Measurements from ENCODE around the gene FLT1.

Gene FLT1

GRCh38 chr13:28424541-28424940 lies 70.4 kb downstream of the FLT1 start:
- no peak for DNase-seq

DNA sequence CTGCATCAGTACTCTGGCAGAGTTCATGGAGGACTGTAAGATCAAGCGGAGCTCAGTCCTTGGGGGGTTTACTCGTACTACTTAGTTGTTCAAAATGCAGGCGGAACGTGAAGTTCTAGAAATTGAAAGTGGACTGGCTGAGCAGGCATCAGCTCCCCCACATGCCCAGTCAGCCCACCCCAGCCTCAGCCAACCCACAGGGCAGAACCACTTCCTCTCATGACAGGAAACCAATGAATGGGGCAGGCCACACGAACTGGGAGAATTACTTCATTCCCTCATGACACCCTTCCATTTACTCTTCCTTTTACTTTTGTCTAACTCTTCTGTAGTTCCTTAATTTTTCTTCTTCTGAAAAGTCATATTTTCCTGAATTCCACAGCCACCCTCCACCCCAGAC lies 71.9 kb downstream of the FLT1 start:
- no peak for DNase-seq

- no peak for DNase-seq
These were observed 73.1 kb downstream of the FLT1 start for GRCh38 chr13:28421676-28422410.

DNA sequence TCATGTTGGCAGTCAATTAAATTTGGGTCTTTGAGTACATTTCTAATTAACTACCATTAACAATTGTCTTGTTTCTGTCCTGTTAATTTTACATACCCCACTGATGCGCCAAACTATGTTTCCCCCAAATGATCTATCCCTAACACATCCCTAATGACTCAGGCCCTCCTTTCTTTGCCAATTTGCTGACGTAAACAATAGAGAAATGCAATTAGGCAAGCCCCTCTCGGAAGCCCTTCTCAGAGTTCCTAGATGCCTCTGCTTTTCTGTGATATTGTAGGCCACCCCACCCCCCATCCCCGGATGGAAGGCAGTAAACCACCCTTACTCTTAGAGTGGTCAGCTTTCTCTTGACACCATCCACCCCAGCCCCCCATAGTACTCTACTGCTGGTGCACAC lies 74.2 kb downstream of the FLT1 start:
- no peak for DNase-seq

DNA sequence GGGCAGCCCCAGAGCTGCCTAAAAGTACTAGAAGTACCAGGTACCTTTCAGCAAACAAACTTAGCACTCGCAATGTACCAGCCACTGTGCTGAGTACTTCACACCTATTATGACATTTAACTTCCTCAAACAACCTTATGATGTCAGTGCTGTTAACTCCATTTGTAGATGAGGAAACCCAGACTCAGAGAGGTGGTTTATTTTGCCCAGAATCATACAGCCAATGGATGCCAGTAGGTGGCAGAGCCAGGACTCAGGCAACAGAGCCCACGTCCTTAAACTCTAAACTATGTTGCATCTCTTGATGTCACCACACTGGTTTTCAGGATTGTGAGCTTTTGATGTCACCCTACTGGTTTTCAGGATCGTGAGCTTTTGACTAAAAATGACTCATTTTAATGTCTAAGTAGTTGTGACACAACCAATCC lies 78.9 kb downstream of the FLT1 start:
- no peak for DNase-seq

GRCh38 chr13:28413999-28414398 lies 80.9 kb downstream of the FLT1 start:
- DNase-seq = no peak

DNA sequence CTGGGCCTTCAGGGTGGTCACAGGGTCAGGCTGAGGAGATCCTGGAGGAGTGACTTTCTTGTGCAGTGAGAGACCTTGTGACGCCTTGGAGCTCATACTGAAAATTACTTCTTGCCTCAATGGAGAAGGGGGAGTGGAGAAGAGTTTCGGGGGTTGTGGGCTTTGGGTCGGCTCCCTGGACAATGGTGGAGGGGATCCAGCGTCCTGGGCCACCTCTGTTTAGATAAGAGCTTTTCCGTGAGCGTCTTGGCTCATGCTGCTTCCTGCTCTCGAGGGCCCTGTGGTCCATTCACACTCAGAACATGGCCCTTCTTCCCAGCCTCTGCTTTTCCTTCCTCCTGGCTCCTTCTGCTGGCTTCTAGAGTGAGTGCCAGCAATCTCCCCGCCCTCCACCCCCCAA lies 81.9 kb downstream of the FLT1 start:
- DNase-seq = no peak

DNA sequence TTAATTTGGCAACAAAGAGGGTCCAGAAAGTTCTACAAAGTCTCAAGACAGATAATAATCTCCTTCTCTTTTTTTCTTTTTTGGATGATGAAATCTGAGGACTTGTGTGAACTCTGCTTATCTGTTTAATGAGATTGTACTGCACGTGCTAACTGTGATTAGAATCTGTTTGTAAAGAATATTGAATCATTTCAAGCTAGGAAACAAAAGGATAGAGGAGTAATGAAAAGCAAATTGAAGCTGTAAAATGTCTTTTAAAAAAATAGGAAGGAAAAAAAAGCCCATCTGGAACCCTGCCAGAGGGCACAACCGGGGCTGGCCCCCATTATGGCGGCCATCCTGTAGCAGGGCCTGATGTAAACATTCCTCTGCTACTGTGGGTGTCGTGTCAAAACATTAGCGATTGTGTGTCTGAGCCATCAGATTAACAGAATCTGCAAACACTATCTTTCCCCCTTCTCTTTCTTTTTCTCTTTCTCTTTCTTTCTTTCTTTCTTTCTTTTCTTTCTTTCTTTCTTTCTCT lies 83.0 kb downstream of the FLT1 start:
- DNase-seq = no peak

DNA sequence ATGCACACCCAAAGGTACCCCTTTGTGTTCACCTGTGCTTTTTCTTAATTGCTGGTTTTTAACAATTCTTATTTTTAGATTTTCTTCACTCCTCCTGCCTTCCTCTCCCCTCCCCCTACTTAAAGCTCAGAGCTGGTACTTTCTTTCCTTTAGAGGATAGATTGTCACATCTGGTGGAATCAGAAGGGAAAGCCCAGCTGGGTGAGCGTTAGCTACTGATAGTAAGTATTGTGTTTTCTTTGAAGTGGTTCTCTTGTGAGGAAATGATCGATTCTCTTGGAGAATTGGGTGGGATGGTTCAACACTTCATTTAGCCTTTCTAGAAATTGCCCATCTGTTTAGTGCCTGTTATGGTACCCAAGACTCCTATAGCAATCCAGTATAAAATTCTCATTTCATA lies 84.8 kb downstream of the FLT1 start:
- no peak for DNase-seq

DNA sequence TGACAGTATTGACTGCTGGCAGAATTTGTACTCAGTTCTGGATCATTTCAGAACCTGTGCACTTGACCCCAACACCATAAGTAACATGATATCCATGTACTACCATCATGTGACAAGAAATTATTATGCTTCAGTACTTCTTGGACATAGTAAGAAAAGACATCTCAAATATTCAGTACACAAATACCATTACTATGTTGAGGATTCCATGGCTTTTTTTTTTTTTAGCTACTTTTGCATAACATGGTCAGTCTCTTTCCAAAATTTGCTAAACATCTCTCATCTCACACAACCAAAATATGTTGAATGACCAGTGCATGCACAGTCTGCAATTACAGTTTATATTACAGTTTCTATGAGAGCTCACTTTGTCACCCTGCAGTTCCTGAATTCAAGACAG lies 85.3 kb downstream of the FLT1 start:
- DNase-seq = no peak

- no peak for DNase-seq
These were observed 86.1 kb downstream of the FLT1 start for GRCh38 chr13:28408863-28409262.

DNA sequence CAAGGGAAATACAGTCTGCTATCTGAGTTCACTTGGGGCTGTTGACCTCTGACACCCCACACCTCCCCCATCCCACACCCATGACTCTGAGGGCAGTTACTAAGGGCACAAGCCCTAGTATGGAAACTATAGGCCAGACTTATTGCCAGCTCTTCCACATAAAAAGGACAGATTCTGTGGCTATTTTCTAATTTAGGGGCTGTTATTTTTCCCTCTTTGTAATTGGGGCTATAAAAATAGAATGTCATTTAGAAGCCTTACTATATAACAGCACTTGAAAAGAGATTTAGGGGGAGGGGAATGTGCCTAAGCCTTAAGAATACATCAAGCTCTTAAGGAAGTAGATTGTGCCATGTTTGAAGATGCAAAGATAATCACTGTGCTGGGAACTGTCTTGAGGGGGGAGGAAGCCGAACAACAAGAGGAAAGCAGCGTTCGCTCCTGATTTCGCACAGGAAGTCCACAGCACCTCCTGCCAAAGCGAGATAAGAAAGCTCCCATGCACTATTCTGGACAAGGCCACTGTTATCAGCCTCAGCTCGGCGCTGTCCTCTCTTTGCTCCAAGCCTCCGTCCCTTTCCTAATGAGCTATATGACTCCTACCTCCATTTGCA lies 86.6 kb downstream of the FLT1 start:
- no peak for DNase-seq

DNA sequence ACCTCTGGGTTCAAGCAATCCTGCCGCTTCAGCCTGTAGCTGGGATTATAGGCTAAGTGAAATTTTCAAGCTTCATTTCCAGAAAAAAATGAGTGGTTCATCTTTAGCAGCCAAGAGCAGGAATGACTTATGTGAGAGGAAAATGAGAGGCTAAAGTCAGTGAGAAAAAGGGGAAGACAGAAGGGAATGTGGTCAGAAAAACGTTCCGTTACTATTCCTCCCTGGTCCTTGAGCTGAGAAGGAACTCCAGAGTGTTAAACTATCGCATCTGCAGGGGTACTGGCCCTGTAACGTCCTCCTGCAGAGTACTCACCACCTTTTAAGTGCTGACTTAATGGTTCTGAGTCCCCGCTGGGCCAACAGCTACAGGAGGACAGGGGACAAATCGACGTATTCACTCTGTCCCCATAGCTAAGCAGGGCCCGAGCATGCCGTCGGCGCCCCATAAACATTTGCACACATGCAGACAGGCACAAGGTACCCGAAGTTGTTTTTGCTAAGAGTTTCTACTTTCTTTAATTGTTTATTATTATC lies 88.1 kb downstream of the FLT1 start:
- no peak for DNase-seq

GRCh38 chr13:28402057-28402381 lies 92.9 kb downstream of the FLT1 start:
- DNase-seq = no peak

GRCh38 chr13:28401303-28402056 lies 93.4 kb downstream of the FLT1 start:
- no peak for DNase-seq

- no peak for DNase-seq
These were observed 98.9 kb downstream of the FLT1 start for GRCh38 chr13:28396053-28396452.

DNA sequence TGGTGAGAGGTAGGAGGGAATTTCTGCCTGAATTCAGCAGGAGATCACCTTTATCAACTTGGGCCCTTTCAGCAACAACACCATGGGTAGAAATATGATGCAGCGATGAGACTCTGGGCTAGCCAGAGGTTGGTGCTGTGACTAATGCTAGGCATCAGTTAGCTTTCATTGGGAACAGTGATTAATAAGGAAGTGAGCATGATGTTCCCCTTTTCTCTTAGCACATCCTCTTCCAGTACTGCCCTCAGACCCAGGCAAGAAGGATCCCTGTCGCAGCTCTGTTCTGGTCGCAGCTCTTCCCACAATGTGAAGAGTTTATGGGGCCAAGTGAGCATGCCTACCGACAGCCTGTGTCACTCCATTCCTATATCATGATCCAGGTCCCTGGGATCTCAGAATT lies 100.5 kb downstream of the FLT1 start:
- DNase-seq = no peak

DNA sequence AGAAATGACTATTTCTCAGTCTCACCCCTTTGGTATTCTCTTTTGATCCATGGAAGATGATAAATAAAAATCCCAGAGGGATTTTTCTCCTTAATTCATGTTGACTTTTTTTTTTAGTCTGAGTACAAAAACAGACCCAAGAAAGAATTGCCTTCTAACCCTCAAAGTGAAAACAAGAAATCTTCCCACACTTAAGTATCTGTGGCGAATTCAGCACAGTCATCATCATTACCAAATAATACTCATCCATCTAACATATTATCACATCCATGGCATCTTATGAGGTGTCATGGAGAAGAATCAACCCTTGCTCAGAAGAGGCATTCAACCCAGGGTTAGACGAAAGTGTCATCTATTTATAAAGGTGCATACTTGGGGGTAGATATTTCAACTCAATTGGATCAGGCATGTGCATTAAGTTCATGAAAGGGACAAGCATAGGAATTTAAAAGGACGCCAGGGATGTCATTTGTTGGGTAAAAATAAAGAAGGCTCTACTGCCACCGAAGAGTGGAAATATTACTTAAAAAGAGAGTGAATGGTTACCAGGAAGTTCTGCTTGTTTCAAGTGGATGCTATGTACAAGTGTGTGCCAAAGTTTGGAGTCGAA lies 101.9 kb downstream of the FLT1 start:
- DNase-seq = no peak

DNA sequence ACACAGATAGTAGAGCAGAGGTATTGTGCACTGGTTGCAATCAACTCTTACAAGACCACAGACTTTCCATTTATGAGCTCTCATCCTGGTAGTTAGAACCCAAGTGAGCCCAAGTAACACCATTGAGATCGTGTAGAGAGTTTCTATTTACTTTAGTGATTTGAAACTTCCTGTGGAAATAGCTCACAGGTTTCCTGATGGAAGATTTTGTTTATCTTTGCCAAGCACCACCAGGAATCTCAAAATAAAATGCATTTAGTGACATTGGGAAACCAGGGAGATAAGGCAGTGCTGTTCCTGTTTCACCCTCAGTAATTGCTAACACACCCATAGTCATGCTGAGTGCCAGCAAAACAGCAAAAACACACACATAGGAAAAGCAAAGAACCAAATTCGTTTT lies 102.5 kb downstream of the FLT1 start:
- no peak for DNase-seq

DNA sequence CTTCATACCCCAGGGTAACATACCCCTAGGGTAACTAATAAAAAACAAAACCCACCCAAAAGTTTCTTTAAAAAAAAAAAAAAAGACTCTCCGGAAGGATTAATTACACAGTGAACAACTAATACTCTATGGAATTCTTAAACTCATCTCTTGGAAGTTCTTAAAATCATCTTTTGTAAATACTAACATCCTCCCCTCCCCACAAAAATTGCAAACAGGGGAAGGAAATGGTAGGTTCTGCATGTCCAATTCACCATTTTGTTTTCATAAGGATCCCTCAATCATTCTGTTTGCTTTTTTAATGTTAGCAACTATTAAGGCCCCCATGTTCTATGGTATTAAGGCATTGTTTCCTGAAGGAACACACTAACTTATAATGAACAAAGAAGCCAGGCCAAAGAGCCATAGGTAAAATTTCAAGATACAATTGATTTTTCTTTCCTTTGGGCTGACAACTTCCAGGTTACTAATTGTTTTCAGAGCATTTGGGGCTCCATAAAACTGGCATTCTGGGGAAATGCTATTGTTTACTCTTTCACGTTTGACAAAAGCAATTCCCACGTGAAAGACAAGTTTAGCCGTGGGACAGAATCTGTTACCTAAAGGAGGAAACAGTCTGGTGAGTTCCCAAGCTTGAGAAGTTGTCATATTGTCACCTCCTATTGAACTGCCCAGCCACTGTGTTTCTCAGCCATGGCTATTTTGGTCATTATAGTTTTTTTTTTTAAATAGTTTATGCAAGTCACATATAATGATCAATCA lies 107.0 kb downstream of the FLT1 start:
- no peak for DNase-seq

DNA sequence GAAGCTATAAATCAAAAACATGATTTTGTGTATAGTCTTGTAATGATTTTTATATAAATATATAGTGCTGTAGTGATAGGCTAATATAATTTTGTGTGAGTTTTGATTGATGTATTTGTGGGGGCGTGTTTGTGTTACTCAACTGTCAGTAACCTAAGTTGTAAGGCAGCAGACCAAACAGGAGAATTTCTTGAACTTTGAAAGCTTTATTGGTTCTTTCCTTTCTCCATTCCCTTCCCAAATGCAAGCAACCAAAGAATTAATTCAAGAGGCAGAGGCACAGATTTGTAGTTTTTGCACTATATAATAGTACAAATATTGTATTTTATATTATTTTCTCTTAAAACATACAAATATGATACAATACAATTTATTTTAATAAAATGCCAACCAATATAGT lies 109.6 kb downstream of the FLT1 start:
- DNase-seq = no peak

DNA sequence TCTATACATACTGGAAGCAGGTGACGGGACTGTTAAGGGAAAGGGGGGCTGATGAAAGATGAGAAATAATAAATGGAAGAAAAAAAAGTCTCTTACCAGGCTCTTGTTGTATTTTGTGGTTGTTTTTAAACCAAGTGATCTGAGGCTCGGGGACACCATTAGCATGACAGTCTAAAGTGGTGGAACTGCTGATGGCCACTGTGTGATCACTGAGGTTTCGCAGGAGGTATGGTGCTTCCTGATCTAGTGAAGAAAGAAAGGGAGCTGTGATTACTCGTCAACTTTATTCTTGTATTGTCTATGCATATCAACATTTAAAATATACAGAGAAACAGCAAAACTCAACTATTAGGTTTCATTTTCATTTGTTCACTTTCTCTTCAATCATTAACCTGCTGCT lies 110.1 kb downstream of the FLT1 start:
- no peak for DNase-seq

GRCh38 chr13:28380319-28380718 lies 114.6 kb downstream of the FLT1 start:
- no peak for DNase-seq

Data from NCI-H446 (cell line).